Ovary (tissue), 9 donors: ENCODE results near the gene CRELD2. TPM values are rescaled to one million over a fixed set of nuclear protein-coding genes. Genes with fewer than 3 reads are reported as not detected.

Experiments used
- DNase-seq, 5 donors: peaks; one replicate each; pipeline ENCODE4 v3.0.0-alpha.2; 2019 to 2020
- H3K27ac ChIP-seq, 2 donors: fragments of 200-600 bp; one replicate each; pipeline versions ENCODE4 v1.5.1 to v1.8.0; 2019 to 2022
- H3K27me3 ChIP-seq: fragments of 200-600 bp; one replicate; pipeline ENCODE4 v1.8.0; 2022
- H3K36me3 ChIP-seq: fragments of 200-600 bp; sonication (generic); one replicate; pipeline ENCODE4 v1.5.1; 2019
- H3K4me1 ChIP-seq: one replicate; pipeline ENCODE4 v1.8.1; 2013; ENCODE audit warnings: mild to moderate bottlenecking, moderate library complexity; ENCODE audit not compliant: insufficient read depth
- H3K4me3 ChIP-seq: fragments of 200-600 bp; sonication (generic); one replicate; pipeline ENCODE4 v1.5.1; 2017
- H3K9me3 ChIP-seq, 2 donors: fragments of 200-600 bp in 1 of 2; sonication (generic) in 1 of 2; one replicate each; pipeline versions ENCODE4 v1.5.1 to v1.8.1; 2013 to 2019; ENCODE audit warnings: mild to moderate bottlenecking in 1 of 2, moderate library complexity in 1 of 2
- EP300 ChIP-seq: sonication (generic); formaldehyde crosslinking; IDR thresholded peaks from one replicate; pipeline ENCODE4 v1.6.1; 2017; ENCODE audit warnings: antibody characterized with exemption
- POLR2A ChIP-seq: fragments of 450-650 bp; IDR thresholded peaks from one replicate; pipeline ENCODE4 v1.6.1; 2017; ENCODE audit warnings: antibody characterized with exemption, mild to moderate bottlenecking, moderate library complexity
- WGBS, 3 donors: extraction: QIAGEN DNeasy Blood & Tissue Kit in 1 of 3; methylation state at CpG; one replicate each; pipeline versions ENCODE4 v1.1.5 to v1.1.7; 2013 to 2017; 5-methylcytosine and 5-hydroxymethylcytosine counted together
- intact Hi-C, 4 donors: fragments of 100-400 bp; cut with DNase I; formaldehyde crosslinking; loops; one replicate each; pipeline versions ENCODE4 v1.11.0 to v1.15.1; 2022 to 2023
- polyA plus RNA-seq, 2 donors: library from polyadenylated mRNA; stranded (reverse); fragments of 200-250 nt in 1 of 2; fragments of 350-450 nt in 1 of 2; fragmentation: Illumina TruSeq in 1 of 2; extraction: RNeasy Lipid Tissue Mini Kit (QIAGEN cat#74804) in 1 of 2; gene quantifications; one replicate each; pipeline ENCODE4 v1.2.3, GENCODE V29; 2013 to 2014
- total RNA-seq, 7 donors: library from RNA; depleted of rRNA in 2 of 7; stranded (reverse); fragments of >200 nt in 2 of 7; fragmentation: NEBNext Ultra II Directional in 3 of 7; extraction: Animal tissue kit (Norgen Biotek cat#: 25700) in 3 of 7; gene quantifications; one replicate each; pipeline versions ENCODE4 v1.1.0 to v1.2.4, GENCODE V29; 2016 to 2023
- TF ChIP-seq, protein P1 (sequence below), 3 donors: fragments of 450-650 bp in 2 of 3; fragments of 200-600 bp in 1 of 3; IDR thresholded peaks; one replicate each; pipeline versions ENCODE4 v1.5.1 to v1.8.0; 2016 to 2022; ENCODE audit warnings: antibody characterized with exemption in 3 of 3, mild to moderate bottlenecking in 1 of 3
- donor health status: DM: no; HTN: no; CAD: no; lungs with moderate emphysema.
- donor health status: DM: no; HTN: no; CAD: no.
- donor health status: Bipolar disorder and iron deficiency.
- donor health status: DM: yes; HTN: yes; CAD: no.
- donor health status: DM: no; HTN: no; CAD: no.
- donor health status: DM: yes; HTN: yes; CAD: no.

The CRELD2 gene
- total and polyA plus RNA-seq, 9 donors, result 9.5 to 53.4 (median 24.6) TPM

- DNase-seq, result no peak
- no peak for TF ChIP-seq POLR2A
- TF ChIP-seq EP300, result no peak
- TF ChIP-seq, protein P1, sequence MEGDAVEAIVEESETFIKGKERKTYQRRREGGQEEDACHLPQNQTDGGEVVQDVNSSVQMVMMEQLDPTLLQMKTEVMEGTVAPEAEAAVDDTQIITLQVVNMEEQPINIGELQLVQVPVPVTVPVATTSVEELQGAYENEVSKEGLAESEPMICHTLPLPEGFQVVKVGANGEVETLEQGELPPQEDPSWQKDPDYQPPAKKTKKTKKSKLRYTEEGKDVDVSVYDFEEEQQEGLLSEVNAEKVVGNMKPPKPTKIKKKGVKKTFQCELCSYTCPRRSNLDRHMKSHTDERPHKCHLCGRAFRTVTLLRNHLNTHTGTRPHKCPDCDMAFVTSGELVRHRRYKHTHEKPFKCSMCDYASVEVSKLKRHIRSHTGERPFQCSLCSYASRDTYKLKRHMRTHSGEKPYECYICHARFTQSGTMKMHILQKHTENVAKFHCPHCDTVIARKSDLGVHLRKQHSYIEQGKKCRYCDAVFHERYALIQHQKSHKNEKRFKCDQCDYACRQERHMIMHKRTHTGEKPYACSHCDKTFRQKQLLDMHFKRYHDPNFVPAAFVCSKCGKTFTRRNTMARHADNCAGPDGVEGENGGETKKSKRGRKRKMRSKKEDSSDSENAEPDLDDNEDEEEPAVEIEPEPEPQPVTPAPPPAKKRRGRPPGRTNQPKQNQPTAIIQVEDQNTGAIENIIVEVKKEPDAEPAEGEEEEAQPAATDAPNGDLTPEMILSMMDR (IDR thresholded peaks at IDR 0.05), result no peak
- WGBS, 3 donors, result 94 to 98% (median 97%) methylated on average over 30 of the region's 30 CpGs
- Histone ChIP-seq H3K27ac (no peak overlapping the region), H3K27me3 (no peaks in the 10 kb centered on the region), H3K4me3 (no peak overlapping the region), H3K9me3 (no peaks in the 10 kb centered on the region), H3K36me3 (peaks cover 2% of the 10 kb centered on the region), H3K4me1 (peaks cover 2% of the 10 kb centered on the region)
- intact Hi-C loops, result loop anchor here in 1 of 4 donors (10.0 kb wide), 1 partner anchor 147 kb away; no protein-coding TSS in a partner anchor
Observed at GRCh38 chr22:49911881-49912625, 6.4 kb upstream of the CRELD2 start.

DNA sequence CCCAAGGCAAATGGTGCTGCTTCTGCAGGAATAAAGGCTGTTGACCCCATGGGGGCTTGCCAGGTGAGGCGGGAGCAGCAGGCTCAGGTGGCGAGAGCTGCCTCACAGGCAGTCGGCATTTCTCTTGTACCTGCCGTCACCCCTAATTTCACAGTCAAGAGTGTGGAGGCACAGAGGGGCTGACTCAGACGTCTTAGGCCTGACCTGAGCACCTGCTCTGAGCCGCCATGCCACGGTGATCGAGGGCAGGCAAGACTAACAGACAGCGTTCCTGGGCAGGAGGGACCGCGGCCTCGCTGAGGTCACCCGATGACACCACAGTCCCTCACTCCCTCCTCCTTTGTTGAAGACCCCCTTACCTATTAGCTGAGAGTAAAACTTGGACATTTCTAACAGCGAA is 5.4 kb upstream of the CRELD2 start:
- intact Hi-C loops, result loop anchor here in 1 of 4 donors (10.0 kb wide), 1 partner anchor 148 kb away; no protein-coding TSS in a partner anchor
- no peaks in the 10 kb centered on the region for H3K9me3 ChIP-seq
- no peak overlapping the region for H3K4me3 ChIP-seq
- H3K27ac ChIP-seq, result no peak overlapping the region
- peaks cover 2% of the 10 kb centered on the region for H3K36me3 ChIP-seq
- no peaks in the 10 kb centered on the region for H3K27me3 ChIP-seq
- 88 to 96% (median 93%) methylated on average over 14 of the region's 14 CpGs for WGBS, 3 donors
- peaks cover 2% of the 10 kb centered on the region for H3K4me1 ChIP-seq
- DNase-seq, result no peak
- TF ChIP-seq, protein P1 (IDR thresholded peaks at IDR 0.05), result no peak
- no peak for TF ChIP-seq POLR2A
- no peak for TF ChIP-seq EP300

- Histone ChIP-seq H3K36me3 (peaks cover 2% of the 10 kb centered on the region), H3K27ac (no peak overlapping the region), H3K4me3 (no peak overlapping the region), H3K27me3 (no peaks in the 10 kb centered on the region), H3K4me1 (peaks cover 2% of the 10 kb centered on the region), H3K9me3 (no peaks in the 10 kb centered on the region)
- intact Hi-C loops, result loop anchor here in 1 of 4 donors (10.0 kb wide), 1 partner anchor 149 kb away; no protein-coding TSS in a partner anchor
- 95 to 98% (median 96%) methylated on average over 14 of the region's 14 CpGs for WGBS, 3 donors
- DNase-seq, result no peak
- no peak for TF ChIP-seq POLR2A
- TF ChIP-seq, protein P1 (IDR thresholded peaks at IDR 0.05), result no peak
- TF ChIP-seq EP300, result no peak
Observed at GRCh38 chr22:49913446-49913845, 5.0 kb upstream of the CRELD2 start.

DNA sequence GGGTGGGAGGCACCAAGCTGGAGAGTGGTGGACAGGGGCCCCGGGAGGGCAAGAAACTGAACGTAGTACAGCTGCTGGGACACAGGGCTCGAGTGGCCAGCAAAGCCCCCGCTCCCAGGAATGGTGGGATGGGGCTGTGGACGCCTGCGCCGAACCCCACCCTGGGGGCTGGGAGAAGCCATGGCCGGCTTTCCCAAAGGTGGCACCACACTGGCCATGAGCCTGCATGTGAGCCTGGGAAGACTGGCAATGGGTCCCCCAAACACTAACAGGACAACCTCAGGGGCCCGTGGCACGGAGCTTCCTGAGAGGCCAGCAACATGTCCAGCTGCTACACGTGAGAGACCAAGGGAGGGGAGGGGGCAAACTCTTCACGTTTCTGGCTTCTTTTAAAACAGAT is 4.2 kb upstream of the CRELD2 start:
- Histone ChIP-seq H3K36me3 (no peaks in the 10 kb centered on the region), H3K9me3 (no peaks in the 10 kb centered on the region), H3K27ac (no peak overlapping the region), H3K4me3 (no peak overlapping the region), H3K27me3 (no peaks in the 10 kb centered on the region), H3K4me1 (peaks cover 6% of the 10 kb centered on the region)
- DNase-seq, result no peak
- TF ChIP-seq, protein P1 (IDR thresholded peaks at IDR 0.05), result no peak
- TF ChIP-seq POLR2A (no peak), EP300 (no peak)
- intact Hi-C loops, result loop anchor here in 1 of 4 donors (10.0 kb wide), 1 partner anchor 149 kb away; no protein-coding TSS in a partner anchor
- 79 to 84% (median 82%) methylated on average over 12 of the region's 12 CpGs for WGBS, 3 donors
